Astrocyte (in vitro differentiated cells and primary cell): Measurements from ENCODE around the gene MYBPC1. TPM values are rescaled to one million over a fixed set of nuclear protein-coding genes. Genes with fewer than 3 reads are reported as not detected.
A peak's percentile ranks its signal among the peaks of the same experiment; 100 is the strongest.

ENCODE experiments used
- DNase-seq: peaks from one replicate; pipeline ENCODE4 v3.0.0-alpha.2; 2010; ENCODE audit warnings: low read depth
- FAIRE-seq: peaks from 2 replicates; lab custom pipeline; 2011; peaks lifted over from hg19 to GRCh38; lab: Jason Lieb, UNC
- H2AFZ ChIP-seq: 2 replicates; pipeline ENCODE4 v1.6.0; 2012; ENCODE audit warnings: low read depth, low read length, inconsistent platforms
- H3K27ac ChIP-seq: 2 replicates; pipeline ENCODE4 v1.5.1; 2011; ENCODE audit warnings: low read depth, low read length, inconsistent platforms
- H3K27me3 ChIP-seq: 2 replicates; pipeline ENCODE4 v1.6.0; 2011; ENCODE audit warnings: low read length, inconsistent platforms; ENCODE audit not compliant: insufficient read depth
- H3K36me3 ChIP-seq: 2 replicates; pipeline ENCODE4 v1.5.1; 2011; ENCODE audit warnings: low read length, inconsistent platforms; ENCODE audit not compliant: insufficient read depth
- H3K4me1 ChIP-seq: 2 replicates; pipeline ENCODE4 v1.5.1; 2011; ENCODE audit warnings: low read length, inconsistent platforms; ENCODE audit not compliant: insufficient read depth
- H3K4me2 ChIP-seq: 2 replicates; pipeline ENCODE4 v1.6.0; 2012; ENCODE audit warnings: low read length, inconsistent platforms
- H3K4me3 ChIP-seq: 2 replicates; pipeline ENCODE4 v1.5.1; 2011; ENCODE audit warnings: low read depth, mild to moderate bottlenecking, low read length, inconsistent platforms; ENCODE audit not compliant: insufficient read depth
- H3K79me2 ChIP-seq: 2 replicates; pipeline ENCODE4 v1.6.0; 2012; ENCODE audit warnings: mild to moderate bottlenecking, low read length, inconsistent platforms; ENCODE audit not compliant: insufficient read depth
- H3K9ac ChIP-seq: 2 replicates; pipeline ENCODE4 v1.6.0; 2012; ENCODE audit warnings: mild to moderate bottlenecking, low read length, inconsistent platforms
- H3K9me3 ChIP-seq: 2 replicates; pipeline ENCODE4 v1.5.1; 2012; ENCODE audit warnings: low read depth, mild to moderate bottlenecking, low read length, inconsistent platforms; ENCODE audit not compliant: insufficient read depth
- H4K20me1 ChIP-seq: 2 replicates; pipeline ENCODE4 v1.6.0; 2012; ENCODE audit warnings: low read length, inconsistent platforms; ENCODE audit not compliant: insufficient read depth
- H3K27ac Mint-ChIP-seq: one replicate; pipeline ENCODE4 v1.8.0; 2021; ENCODE audit warnings: mild to moderate bottlenecking, mixed read lengths; ENCODE audit not compliant: unreplicated experiment
- H3K27me3 Mint-ChIP-seq: one replicate; pipeline ENCODE4 v1.8.0; 2021; ENCODE audit warnings: low read depth, mixed read lengths; ENCODE audit not compliant: unreplicated experiment
- H3K36me3 Mint-ChIP-seq: one replicate; pipeline ENCODE4 v1.8.0; 2021; ENCODE audit warnings: low read depth, mixed read lengths; ENCODE audit not compliant: unreplicated experiment
- H3K4me1 Mint-ChIP-seq: one replicate; pipeline ENCODE4 v1.8.0; 2021; ENCODE audit warnings: low read depth, mixed read lengths; ENCODE audit not compliant: unreplicated experiment
- H3K4me3 Mint-ChIP-seq: one replicate; pipeline ENCODE4 v1.8.0; 2021; ENCODE audit warnings: mild to moderate bottlenecking, moderate library complexity, mixed read lengths; ENCODE audit not compliant: unreplicated experiment
- H3K9me3 Mint-ChIP-seq: one replicate; pipeline ENCODE4 v1.8.0; 2021; ENCODE audit warnings: mild to moderate bottlenecking, mixed read lengths; ENCODE audit not compliant: unreplicated experiment
- CTCF ChIP-seq: IDR thresholded peaks from 2 replicates; pipeline ENCODE4 v1.5.1; 2011; ENCODE audit warnings: low read depth, mild to moderate bottlenecking, inconsistent platforms, low read length, moderate library complexity; ENCODE audit not compliant: insufficient read depth
- EZH2 ChIP-seq: IDR thresholded peaks from 2 replicates; pipeline ENCODE4 v1.6.1; 2012; ENCODE audit warnings: mild to moderate bottlenecking, low read length, inconsistent platforms; ENCODE audit not compliant: insufficient read depth
- total RNA-seq: library from RNA; stranded (reverse); gene quantifications from 2 replicates; pipeline ENCODE4 v1.2.1, GENCODE V29; 2021

Gene MYBPC1
- total RNA-seq, 1 donor from 2014 or later: not detected

- DNase-seq (no peak), FAIRE-seq (no peak)
- Histone ChIP-seq H3K4me2 (no peak overlapping the region), H3K36me3 (no peaks in the 10 kb centered on the region), H3K27ac (no peak overlapping the region), H2AFZ (no peak overlapping the region), H4K20me1 (no peaks in the 10 kb centered on the region), H3K79me2 (no peaks in the 10 kb centered on the region), H3K27me3 (no peaks in the 10 kb centered on the region), H3K4me3 (no peak overlapping the region), H3K9ac (no peak overlapping the region), H3K4me1 (no peaks in the 10 kb centered on the region), H3K9me3 (no peaks in the 10 kb centered on the region)
- no peak for TF ChIP-seq CTCF
- no peak for TF ChIP-seq EZH2
- H3K9me3 Mint-ChIP-seq: no peaks in the 10 kb centered on the region
- no peaks in the 10 kb centered on the region for H3K27me3 Mint-ChIP-seq
- peaks cover 3% of the 10 kb centered on the region for H3K4me1 Mint-ChIP-seq
- no peak overlapping the region for H3K4me3 Mint-ChIP-seq
- H3K36me3 Mint-ChIP-seq: no peaks in the 10 kb centered on the region
- no peak overlapping the region for H3K27ac Mint-ChIP-seq
Measured at GRCh38 chr12:101591781-101592180, 3.0 kb upstream of the MYBPC1 start.

- Histone ChIP-seq H3K9ac (no peak overlapping the region), H3K4me2 (no peak overlapping the region), H3K4me3 (no peak overlapping the region), H3K79me2 (no peaks in the 10 kb centered on the region), H3K9me3 (no peaks in the 10 kb centered on the region), H4K20me1 (no peaks in the 10 kb centered on the region), H3K4me1 (no peaks in the 10 kb centered on the region), H3K27me3 (no peaks in the 10 kb centered on the region), H2AFZ (no peak overlapping the region), H3K36me3 (no peaks in the 10 kb centered on the region), H3K27ac (no peak overlapping the region)
- TF ChIP-seq CTCF: no peak
- no peak for TF ChIP-seq EZH2
- Mint-ChIP-seq H3K9me3 (no peaks in the 10 kb centered on the region), H3K27me3 (no peaks in the 10 kb centered on the region), H3K27ac (no peak overlapping the region), H3K4me1 (peaks cover 3% of the 10 kb centered on the region), H3K36me3 (no peaks in the 10 kb centered on the region), H3K4me3 (no peak overlapping the region)
- DNase-seq (no peak), FAIRE-seq (no peak)
Measured at GRCh38 chr12:101592448-101592847, 2.3 kb upstream of the MYBPC1 start.

- Histone ChIP-seq H2AFZ (peak overlapping the region; percentile 34), H3K36me3 (no peaks in the 10 kb centered on the region), H4K20me1 (no peaks in the 10 kb centered on the region), H3K27ac (no peak overlapping the region), H3K27me3 (no peaks in the 10 kb centered on the region), H3K9ac (no peak overlapping the region), H3K4me1 (no peaks in the 10 kb centered on the region), H3K4me3 (no peak overlapping the region), H3K4me2 (no peak overlapping the region), H3K79me2 (no peaks in the 10 kb centered on the region), H3K9me3 (no peaks in the 10 kb centered on the region)
- H3K27me3 Mint-ChIP-seq: no peaks in the 10 kb centered on the region
- FAIRE-seq (no peak), DNase-seq (peak; percentile 18)
- no peaks in the 10 kb centered on the region for H3K36me3 Mint-ChIP-seq
- no peak overlapping the region for H3K27ac Mint-ChIP-seq
- H3K4me1 Mint-ChIP-seq: peaks cover 3% of the 10 kb centered on the region
- H3K4me3 Mint-ChIP-seq: no peak overlapping the region
- TF ChIP-seq EZH2 (no peak), CTCF (no peak)
- H3K9me3 Mint-ChIP-seq: no peaks in the 10 kb centered on the region
Measured at GRCh38 chr12:101592921-101593320, 1.9 kb upstream of the MYBPC1 start.
